ENCODE data around the gene VASP. TPM values are rescaled to one million over a fixed set of nuclear protein-coding genes. Genes with fewer than 3 reads are reported as not detected.

VASP gene
- total and polyA plus RNA-seq, 2 donors (not counting 1 experiment from before 2014, with no cell fraction given): 40.3 to 67.9 TPM

DNA sequence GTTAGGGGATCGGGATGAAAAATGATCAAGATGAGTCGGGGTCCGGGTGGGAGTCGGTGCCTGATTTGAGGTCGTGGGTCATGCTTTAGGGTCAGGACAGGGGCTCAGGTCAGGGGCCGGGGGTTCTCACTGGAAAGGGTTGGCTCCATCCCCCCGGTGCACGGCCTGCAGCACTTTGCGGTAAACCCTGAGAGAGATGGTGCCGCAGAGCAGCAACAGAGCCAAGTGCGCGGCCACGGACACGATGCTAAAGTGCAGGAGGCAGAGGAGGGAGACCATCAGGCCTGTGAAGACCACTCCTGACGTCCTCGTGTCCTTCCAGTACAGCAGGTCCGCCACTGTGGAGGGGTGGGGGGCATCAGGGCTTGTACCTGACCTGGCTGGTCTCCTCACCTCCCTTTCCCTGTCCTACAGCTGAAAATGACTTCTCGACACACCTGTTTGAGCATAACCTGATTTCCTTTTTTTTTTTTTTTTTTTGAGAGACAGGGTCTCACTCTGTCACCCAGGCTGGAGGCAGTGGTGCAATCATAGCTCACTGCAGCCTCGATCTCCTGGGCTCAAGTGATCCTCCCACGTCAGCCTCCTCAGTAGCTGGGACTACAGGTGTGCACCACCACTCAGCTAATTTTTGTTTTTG is 17.9 kb upstream of the VASP start:
- DNase-seq (ENCODE audit: low read depth in 2 of 2): no peak
- H3K9me3 ChIP-seq (ENCODE audit: control insufficient read depth, insufficient read depth, low read depth, low read length): no peaks in the 10 kb centered on the region
- no peak overlapping the region for H2AFZ ChIP-seq (ENCODE audit: low read length)
- no peaks in the 10 kb centered on the region for H3K27me3 ChIP-seq (ENCODE audit: control insufficient read depth, insufficient read depth, low read length)
- H3K4me2 ChIP-seq (ENCODE audit: extremely low read depth, insufficient read depth, low read length): no peak overlapping the region
- H3K27ac ChIP-seq (ENCODE audit: insufficient read depth, low read length): no peak overlapping the region
- H3K9ac ChIP-seq (ENCODE audit: insufficient read depth, low read length): no peak overlapping the region
- no peak for TF ChIP-seq CTCF (conservative IDR thresholded peaks at IDR 0.05 in 1 of 2, IDR thresholded peaks at IDR 0.05 in 1 of 2; ENCODE audit: low read depth in 1 of 2, low read length in 2 of 2)
- TF ChIP-seq EZH2 (IDR thresholded peaks at IDR 0.05; ENCODE audit: low read length, missing control alignments): no peak
- no peaks in the 10 kb centered on the region for H3K36me3 ChIP-seq (ENCODE audit: control insufficient read depth, insufficient read depth, low read length)
- peaks cover 2% of the 10 kb centered on the region for H3K4me1 ChIP-seq (ENCODE audit: control insufficient read depth, extremely low read depth, insufficient read depth, low read length)
- H3K79me2 ChIP-seq (ENCODE audit: control insufficient read depth, insufficient read depth, low read length): no peaks in the 10 kb centered on the region
- no peak overlapping the region for H3K4me3 ChIP-seq (replicated peaks in 1 of 4; ENCODE audit: control extremely low read depth in 1 of 4, insufficient read depth in 1 of 4, low read depth in 3 of 4, low read length in 4 of 4)
- H4K20me1 ChIP-seq (ENCODE audit: control insufficient read depth, extremely low read depth, insufficient read depth, low read length): no peaks in the 10 kb centered on the region

DNA sequence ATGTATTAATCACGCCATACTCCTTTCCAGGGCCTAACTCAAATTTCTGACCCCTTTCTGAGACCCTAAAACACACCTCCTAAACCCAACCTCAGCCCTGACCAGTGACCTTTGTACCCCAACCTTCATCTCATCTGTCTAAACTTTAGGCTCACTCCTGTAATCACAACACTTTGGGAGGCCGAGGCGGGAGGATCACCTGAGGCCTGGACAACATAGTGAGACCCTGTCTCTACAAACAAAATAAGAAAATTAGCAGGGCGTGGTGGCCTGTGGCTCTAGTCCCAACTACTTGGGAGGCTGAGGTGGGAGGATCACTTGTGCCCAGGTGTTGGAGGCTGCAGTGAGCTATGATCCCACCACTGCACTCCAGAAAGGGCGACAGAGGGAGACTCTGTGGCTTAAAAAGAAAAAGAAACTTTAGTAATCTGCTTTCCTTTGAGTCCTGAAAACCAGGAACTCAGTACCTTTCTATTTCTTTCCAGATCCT is 15.1 kb upstream of the VASP start:
- TF ChIP-seq EZH2 (IDR thresholded peaks at IDR 0.05; ENCODE audit: low read length, missing control alignments) (no peak), CTCF (conservative IDR thresholded peaks at IDR 0.05 in 1 of 2, IDR thresholded peaks at IDR 0.05 in 1 of 2; ENCODE audit: low read depth in 1 of 2, low read length in 2 of 2) (no peak)
- no peak for DNase-seq (ENCODE audit: low read depth in 2 of 2)
- Histone ChIP-seq H2AFZ (ENCODE audit: low read length) (no peak overlapping the region), H3K79me2 (ENCODE audit: control insufficient read depth, insufficient read depth, low read length) (no peaks in the 10 kb centered on the region), H3K4me2 (ENCODE audit: extremely low read depth, insufficient read depth, low read length) (peak overlapping the region; percentile 83), H3K36me3 (ENCODE audit: control insufficient read depth, insufficient read depth, low read length) (no peaks in the 10 kb centered on the region), H3K27ac (ENCODE audit: insufficient read depth, low read length) (no peak overlapping the region), H3K9me3 (ENCODE audit: control insufficient read depth, insufficient read depth, low read depth, low read length) (no peaks in the 10 kb centered on the region), H3K4me3 (replicated peaks in 1 of 4; ENCODE audit: control extremely low read depth in 1 of 4, insufficient read depth in 1 of 4, low read depth in 3 of 4, low read length in 4 of 4) (peak overlapping the region in 2 of 4 experiments; percentile 58 to 76), H3K4me1 (ENCODE audit: control insufficient read depth, extremely low read depth, insufficient read depth, low read length) (peaks cover 5% of the 10 kb centered on the region), H3K9ac (ENCODE audit: insufficient read depth, low read length) (no peak overlapping the region), H3K27me3 (ENCODE audit: control insufficient read depth, insufficient read depth, low read length) (no peaks in the 10 kb centered on the region), H4K20me1 (ENCODE audit: control insufficient read depth, extremely low read depth, insufficient read depth, low read length) (no peaks in the 10 kb centered on the region)

- Histone ChIP-seq H3K9ac (ENCODE audit: insufficient read depth, low read length) (peak overlapping the region; percentile 30), H3K27ac (ENCODE audit: insufficient read depth, low read length) (peak overlapping the region; percentile 32), H3K4me3 (replicated peaks in 1 of 4; ENCODE audit: control extremely low read depth in 1 of 4, insufficient read depth in 1 of 4, low read depth in 3 of 4, low read length in 4 of 4) (peak overlapping the region; percentile 58 to 76 (median 71))
Measured at GRCh38 chr19:45492627-45493470, 14.4 kb upstream of the VASP start.

More at GRCh38 chr19:45492627-45493470, 14.4 kb upstream of the VASP start:
- Histone ChIP-seq H3K4me1 (ENCODE audit: control insufficient read depth, extremely low read depth, insufficient read depth, low read length) (peaks cover 5% of the 10 kb centered on the region), H3K4me2 (ENCODE audit: extremely low read depth, insufficient read depth, low read length) (peak overlapping the region; percentile 83), H3K27me3 (ENCODE audit: control insufficient read depth, insufficient read depth, low read length) (no peaks in the 10 kb centered on the region), H3K36me3 (ENCODE audit: control insufficient read depth, insufficient read depth, low read length) (no peaks in the 10 kb centered on the region), H4K20me1 (ENCODE audit: control insufficient read depth, extremely low read depth, insufficient read depth, low read length) (no peaks in the 10 kb centered on the region), H3K79me2 (ENCODE audit: control insufficient read depth, insufficient read depth, low read length) (no peaks in the 10 kb centered on the region), H3K9me3 (ENCODE audit: control insufficient read depth, insufficient read depth, low read depth, low read length) (no peaks in the 10 kb centered on the region), H2AFZ (ENCODE audit: low read length) (peak overlapping the region; percentile 93)
- TF ChIP-seq CTCF (conservative IDR thresholded peaks at IDR 0.05 in 1 of 2, IDR thresholded peaks at IDR 0.05 in 1 of 2; ENCODE audit: low read depth in 1 of 2, low read length in 2 of 2) (no peak), EZH2 (IDR thresholded peaks at IDR 0.05; ENCODE audit: low read length, missing control alignments) (no peak)
- peak; percentile 67 to 91 for DNase-seq (ENCODE audit: low read depth in 2 of 2)

All from fibroblast of lung (primary cell).